HCEC 1CT (cell line): ENCODE measurements around the gene EHD4.

Source experiments
- DNase-seq: peaks from one replicate; pipeline ENCODE4 v3.0.0-alpha.2; 2017

The EHD4 gene

DNA sequence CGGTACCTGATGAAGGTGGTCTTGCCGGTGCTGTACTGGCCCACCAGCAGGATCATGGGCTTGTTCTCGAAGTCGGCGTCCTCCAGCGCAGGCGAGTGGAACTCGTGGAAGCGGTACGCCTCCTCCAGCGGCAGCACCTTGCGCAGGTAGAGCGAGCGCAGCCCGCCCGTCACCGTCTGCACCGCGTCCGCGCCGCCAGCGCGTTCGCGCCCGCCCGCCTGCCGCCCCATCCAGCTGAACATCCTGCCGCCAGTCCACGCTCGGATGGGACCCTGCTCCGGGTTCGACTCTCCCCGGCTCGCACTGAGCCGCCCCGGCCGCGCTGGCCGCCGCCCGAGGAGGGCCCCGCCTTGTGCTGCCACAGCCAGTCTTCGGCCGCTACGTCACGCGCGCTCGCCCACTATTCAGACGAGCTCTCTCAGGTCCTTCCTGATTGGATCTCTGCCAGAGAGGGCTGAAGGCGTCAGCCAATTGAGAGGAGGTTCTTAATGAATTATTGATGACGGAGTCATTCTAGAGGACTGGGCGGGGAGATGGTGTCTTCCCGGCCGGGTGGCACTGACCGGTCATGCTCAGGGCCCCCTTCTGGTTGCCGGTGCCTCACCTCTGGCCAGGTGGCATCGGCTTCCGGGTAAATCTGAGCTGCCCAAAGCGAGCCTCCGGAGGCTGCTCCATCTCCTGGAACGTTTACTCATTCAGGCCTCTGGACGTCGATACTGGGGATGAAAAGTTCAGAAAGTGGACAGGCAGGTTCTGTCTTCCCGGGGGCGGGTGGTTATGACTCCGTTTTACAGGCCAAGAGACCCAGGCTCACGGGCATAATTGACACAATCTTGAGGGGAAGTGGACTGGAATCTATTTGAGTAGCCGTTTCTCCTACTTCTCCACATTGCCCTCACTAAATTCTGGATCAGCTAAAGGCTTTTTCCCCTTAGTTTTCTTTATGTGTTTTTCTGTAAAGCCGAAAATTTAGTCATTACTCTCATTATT lies at the start of gene EHD4:
TSS of gene EHD4 (minus strand) at position 305 of the 990 bp plus-strand sequence. CDS start at position 242, 63 bp downstream.
- peak; percentile 98 for DNase-seq

DNA sequence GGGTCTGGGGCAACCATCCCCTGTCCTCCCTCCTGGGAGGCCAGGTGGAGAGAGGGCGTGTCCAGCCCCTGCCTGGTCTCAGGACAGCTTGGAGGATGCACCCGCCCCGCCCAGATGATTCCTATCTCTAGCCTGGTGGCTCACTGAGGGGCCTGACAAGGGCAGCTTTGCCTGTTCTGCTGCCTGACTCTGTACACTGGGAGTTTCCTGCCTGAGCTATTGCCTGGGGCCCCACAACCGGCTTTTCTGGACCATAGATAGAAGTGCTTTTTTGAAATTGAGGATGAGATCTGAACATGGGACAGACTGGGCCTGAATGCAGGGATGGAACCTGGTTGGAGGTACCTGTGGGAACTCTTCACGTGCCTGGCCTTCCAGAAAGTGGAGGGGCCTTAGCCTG lies 49.2 kb upstream of the EHD4 start:
- DNase-seq: no peak

DNA sequence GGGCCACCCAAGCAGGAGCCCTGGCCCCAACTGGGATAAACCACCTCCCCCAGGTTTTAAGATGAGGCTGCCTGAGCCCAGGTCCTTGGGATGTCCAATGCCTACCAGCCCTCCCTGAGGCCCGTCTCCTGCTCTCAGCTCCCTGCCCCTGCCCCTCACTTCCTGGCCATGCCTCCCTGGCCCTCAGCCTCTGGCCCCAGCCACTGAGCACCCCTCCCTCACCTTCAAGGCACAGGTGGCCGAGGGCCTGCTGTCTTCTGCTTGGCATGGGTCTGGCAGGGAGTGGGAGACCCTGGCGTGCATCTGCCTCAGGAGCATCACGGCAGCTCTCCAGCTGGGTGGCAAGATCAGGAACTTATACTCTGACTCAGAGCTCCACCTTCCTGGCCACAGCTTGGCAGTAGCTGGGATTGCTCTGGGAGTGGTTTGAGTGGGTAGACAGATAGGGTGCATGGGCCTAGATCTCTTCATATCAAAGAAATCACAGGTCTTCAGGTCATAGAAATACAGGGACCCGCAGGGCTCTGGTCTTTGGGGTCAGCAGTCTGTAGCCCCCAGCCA lies 48.4 kb upstream of the EHD4 start, which contains the start of gene PLA2G4E:
TSS of gene PLA2G4E (minus strand) at position 330 of the 561 bp plus-strand sequence. CDS start at position 318, 12 bp downstream.
- DNase-seq: no peak

DNA sequence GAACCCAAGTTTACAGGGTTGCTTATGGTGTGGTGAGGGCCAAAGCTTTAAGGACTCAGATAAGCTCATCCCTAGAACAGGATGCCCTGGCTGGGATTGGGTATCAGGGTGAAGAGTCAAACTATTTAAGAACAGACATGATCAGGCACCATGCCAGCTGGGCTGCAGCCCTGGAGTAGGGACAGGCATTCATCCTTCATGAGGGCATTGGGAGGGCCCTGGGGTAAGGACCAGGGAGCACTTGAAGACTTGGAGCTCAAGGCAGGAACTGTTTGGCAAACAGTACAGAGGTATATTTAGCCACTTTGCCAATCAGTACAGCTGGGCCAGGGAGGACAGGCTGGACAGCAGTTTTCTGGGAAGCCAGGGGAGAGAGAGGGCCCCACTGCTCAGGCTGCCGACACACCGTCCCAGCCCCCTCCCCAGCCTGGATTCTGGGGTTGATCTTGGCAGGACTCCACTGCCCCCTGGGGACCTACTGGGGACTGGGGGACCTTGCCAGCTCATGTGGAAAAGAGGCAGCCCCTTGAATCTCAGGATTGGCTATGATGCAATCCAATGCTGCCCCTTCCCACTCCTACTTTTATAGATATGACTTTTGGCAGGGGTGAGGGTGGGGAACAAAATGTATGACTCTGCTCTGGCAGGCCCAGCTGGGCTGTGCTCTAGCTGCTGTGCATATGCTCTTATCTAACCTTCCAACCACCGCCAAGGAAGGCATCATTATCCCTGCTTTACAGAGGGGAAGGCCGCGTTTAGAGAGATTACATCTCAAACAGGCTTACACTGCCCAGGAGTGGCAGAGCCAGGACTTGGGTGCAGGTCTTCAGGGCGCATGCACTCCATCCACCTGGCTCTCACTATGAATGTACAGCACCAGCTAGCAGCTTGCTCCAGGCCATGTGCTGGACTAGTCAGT lies 46.2 kb upstream of the EHD4 start:
- no peak for DNase-seq

DNA sequence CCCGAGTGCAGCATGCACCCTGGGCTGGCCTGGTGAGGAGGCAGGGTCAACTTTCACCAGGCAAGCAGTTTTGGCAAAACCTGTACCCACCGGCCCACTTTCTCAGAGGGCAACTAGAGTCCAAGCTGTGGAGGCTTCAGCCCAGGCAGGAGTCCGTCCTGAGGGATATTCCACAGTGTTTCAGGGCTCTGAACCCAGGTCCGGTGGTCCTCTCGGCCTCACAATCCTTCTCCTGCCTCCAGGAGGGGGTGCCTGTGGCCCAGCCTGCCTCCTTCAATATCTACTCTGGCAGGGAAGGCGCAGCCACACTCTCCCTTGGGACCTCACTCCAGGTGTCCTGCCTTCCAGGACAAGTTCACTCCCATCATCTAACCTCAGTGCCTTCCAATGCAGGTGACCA lies 44.6 kb upstream of the EHD4 start:
- DNase-seq: no peak

DNA sequence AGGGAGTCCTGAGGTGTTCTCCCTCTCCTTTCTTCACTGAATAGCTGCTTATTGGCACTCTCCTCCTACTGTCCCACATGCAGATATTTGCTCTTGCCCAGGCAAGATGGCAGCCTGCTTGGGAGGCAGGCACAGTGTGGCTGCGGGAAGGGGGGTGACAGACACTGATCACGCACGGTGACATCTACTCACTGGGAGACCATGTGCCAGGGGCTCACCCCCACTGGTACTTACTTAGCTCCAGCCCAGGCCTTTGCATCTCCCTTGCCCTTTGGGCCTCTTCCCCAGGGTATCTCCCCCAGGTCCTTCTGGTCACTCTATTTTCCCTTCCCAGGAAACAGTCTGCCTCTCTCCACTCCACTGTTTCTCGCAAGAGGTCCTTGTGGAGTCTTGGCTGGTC lies 42.0 kb upstream of the EHD4 start:
- DNase-seq: no peak

DNA sequence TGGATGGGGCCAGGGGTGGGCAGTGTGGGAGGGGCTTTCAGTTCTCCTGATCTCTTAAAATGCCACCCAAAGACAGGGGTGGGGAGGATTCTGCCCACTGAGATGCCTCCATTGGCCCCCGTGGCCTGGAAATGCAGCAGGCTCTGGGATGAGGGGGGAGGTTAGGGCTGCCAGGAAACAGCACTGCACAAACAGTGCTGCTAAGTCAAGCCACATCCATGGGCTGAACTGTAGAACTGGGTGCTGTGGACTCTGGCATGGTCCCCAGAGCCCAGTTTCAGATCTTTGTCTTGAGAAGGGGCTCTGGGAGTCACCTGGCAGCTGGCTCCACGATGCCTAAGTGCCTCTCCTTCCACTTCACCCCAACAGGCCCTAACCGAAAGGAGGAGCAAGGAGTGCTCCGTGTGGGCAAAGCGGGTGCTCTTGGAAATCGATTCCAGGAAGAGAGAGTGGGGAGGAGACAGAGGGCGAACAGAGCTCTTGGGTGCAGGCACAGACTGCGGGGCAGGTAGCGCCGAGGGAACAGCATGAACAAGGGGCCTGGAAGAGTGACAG lies 40.6 kb upstream of the EHD4 start:
- DNase-seq: no peak

DNA sequence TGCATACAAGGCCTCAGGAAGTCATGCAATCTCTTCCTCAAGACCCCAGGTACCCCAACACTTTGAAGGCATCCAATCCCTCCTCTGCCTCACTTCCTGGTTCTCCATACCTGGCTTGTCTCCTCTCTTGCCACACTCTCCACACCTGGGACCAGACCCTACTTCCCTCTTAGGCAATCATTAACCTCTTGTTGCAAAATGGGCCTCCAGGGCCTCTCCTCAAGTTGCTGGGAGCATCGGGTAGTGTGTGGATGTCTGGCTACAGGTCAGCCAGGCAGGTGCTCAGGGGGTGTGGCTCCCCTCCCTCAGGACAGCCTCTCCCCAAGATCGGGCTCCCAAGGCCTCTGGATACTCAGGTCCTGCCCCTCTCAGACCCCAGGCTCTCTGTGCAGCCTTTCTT lies 39.9 kb upstream of the EHD4 start:
- DNase-seq: no peak

DNA sequence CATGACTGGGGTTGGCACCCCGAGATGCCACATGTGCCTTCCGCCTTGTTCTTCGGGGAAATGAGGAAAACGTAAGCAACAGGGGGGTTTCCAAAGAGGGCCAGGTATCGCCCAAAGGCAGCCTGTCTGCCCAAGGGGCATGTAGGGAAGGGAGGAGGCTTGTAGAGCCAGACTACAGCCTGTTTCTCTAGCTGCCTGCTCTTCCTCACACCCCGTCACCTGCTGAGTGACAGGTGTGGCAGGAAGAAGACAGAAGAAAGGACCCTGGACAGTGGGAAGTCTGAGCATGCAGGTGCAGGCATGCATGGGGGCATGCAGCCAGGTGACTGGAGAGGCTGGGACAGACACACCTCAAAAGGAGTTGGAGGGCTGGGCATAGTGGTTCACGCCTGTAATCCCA lies 38.7 kb upstream of the EHD4 start:
- no peak for DNase-seq

DNA sequence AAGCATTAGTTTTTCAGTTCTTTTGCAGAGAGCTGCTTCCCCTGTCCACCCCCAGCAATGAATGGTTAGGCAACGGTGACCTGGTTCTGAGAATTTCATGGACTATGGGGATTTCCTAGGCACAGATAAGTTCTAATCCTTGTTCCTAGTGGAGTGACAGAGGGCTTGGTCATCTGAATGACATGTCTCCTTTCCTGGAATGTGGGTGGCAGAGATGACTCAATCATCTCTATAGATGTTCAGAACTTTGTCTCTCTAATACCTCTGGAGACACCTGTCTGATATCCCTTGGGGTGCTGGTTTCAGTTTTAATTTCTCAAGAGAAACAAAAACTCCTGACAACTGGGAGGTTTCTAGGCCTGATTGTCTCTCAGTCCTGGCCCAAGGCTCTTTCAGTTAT lies 38.1 kb upstream of the EHD4 start:
- DNase-seq: no peak

DNA sequence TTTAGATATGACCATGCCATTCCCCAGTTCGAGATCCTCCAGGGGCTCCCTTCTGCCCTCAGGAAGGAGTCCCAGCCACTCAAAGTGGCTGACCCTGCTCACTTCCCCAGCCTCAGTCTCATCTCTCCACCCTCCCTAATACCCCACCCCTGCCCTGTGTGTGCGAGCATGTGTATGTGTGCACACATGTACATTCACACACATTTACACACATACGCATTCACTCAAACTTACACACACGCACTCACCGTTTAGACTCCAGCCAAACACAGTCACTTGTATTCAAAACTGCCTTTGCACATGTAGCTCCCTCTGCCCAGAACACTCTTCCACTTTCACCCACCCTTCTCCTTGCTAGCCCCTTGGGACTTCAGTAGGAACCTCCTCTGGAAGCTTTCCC lies 37.1 kb upstream of the EHD4 start:
- DNase-seq: no peak

DNA sequence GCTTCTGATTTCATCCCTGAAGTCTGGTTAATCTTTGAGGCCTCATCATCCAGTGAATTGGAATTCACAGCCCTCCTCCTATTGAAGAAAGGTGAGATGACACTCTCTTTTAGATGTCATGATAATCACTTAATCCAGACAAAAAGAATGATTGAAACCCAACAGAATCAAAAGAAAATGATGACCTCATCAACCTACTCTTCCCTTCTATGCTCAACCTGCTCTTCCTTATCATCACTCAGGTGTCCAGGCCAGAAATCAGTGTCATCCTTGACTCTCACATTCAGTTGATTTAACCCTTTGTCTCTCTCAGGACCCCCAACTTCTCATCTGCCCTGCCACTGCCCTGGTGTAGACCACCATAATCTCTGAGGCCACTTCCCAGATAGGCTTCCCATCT lies 36.7 kb upstream of the EHD4 start:
- no peak for DNase-seq

DNA sequence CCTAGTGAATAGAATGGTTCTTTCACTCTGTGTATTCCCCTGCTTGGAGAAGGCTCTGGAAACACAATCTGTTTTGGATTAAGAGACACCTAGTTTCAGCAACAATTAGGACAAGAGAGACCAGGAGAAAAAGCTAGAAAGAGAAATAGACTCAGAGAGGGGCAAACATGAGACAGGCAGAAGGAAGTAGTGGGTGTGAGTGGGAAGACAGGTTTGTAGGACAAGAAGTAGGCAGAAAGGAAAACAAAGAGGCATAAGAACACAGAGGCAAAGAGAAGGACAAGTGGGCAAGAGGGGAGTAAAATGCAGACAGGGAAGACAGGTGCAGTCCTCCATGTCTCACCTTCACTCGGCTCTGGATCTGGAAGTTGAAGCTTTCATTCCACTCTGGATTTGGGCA lies 35.0 kb upstream of the EHD4 start:
- no peak for DNase-seq

DNA sequence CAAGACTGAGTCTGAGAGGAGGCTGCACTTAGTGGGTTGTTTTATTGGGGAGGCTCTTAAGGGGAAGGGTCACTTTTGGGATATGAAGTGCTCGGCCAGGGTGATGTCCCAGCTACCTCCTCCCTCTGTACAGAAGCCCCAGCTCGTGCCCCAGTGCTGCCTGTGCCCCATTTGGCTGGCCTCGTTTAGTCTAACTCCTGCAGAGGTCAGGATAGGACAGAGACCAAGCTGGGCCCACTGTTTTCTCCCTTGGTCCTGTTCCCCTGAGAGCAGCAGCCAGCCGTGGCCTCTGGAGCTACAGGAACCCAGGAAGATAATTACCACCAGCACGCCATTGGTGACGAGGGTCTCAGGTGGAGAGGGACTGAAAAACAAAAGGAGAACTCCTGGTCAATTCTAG lies 30.0 kb upstream of the EHD4 start:
- no peak for DNase-seq

DNA sequence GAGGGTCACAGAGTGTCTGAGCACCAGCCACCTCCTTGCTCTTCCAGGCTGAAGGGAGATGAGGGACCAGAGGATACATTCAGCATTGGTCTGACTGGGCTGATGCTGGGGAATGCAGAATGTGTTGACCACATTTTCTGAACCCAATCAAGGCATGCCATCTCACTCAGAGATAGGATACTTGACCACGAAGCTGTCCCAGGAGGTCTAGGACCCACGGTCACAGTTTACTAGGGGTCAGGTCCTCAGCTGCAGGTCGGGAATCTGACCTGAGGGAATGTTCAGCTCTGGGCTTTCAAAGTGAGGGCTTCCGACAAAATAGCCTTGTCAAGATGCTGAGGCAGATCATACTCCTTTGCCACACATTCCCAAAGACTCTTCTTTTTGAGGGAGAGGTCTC lies 28.9 kb upstream of the EHD4 start:
- DNase-seq: no peak

DNA sequence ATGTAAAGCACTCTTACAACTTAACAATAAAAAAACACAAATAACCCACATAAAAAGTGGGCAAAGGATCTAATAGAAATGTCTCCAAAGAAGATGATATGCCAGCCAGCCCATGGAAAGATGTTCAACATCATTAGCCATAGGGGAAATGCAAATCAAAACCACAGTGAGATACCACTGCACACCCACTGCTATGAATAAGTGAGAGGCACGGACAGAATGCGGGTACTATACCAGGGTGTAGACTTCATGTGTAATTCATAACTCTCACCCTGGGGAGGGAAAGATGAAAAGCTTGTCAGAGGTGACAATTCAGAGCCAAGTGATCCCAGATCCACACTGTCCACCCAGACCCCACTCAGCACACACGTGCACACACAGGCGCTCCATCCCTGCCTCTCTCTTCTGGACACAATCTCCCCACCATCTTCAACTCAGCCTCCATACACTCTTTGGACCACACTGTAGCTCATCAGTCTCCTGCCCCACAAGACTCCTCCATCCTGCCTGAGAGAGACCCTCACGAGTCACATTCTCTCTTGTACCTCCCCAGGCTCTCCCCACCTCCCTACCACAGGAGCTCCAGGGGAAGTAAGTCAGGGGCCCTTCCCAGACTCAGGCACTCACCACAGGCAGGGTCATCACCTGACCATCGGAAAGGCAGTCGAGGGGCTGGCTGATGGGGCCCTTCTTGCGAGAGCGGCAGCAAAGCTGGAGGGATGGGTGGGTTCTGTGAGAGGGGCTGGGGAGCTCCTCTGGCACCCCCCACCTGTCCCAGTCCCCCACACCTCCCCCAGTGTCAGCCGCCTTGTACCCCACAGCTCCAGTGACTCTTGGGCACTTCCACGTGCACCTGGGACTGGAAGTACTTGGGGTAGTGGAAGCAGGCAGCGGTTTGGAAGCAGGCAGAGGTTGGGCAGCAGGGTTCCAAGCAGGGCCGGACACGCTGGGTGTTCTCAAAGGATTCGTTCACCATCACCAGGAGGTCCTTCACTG lies 27.2 kb upstream of the EHD4 start:
- DNase-seq: no peak

DNA sequence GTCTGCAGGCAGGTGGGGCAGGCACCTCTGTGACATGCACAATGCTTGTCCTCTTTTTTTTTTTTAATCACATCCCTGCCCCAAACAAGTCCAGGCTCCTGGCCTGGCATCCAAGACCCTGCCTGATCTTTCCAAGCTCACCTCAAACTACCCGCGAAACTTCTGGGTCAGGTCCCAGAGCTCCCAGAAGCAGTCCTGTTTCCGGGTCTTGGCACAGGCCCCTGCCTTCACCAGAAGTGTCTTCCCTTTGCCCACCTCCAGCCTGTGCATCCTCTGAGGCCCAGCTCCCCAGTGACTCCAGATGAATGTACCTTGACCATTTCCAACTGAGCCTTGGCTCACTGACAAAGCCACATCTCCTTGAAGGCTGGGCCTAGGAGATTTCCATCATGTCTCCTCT lies 25.5 kb upstream of the EHD4 start:
- no peak for DNase-seq

DNA sequence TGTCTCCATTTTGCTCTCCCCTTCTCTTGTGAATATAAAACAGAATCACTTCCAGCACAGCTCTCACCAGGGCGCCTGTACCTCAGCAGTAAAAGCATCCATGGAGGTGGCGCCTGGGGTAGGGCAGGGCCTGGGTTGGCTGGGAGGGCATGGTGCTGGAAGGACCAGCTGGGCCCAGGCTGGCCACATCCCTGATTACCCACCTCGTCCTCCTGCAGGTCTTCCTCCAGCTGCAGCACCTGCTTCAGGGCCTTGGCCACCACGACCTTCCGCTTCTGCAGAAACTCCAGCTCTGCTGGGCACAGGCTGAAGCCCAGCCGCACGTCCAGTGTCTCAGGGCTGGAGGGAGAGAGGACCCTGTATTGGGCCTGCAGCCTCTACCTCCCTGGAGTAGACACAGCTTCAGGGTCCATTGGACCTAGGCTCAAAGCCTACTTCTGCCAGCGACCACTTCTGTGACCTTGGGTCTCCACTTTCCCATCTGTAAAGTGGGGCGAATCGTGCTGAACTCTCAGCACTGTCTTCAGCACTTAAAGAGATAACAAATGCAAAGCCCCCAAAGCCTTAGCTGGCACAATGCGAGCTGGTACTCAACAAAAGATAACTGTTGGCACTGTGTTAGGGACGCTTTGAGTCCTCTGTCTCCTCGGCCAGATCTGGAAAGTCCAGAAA lies 24.7 kb upstream of the EHD4 start:
- DNase-seq: no peak

DNA sequence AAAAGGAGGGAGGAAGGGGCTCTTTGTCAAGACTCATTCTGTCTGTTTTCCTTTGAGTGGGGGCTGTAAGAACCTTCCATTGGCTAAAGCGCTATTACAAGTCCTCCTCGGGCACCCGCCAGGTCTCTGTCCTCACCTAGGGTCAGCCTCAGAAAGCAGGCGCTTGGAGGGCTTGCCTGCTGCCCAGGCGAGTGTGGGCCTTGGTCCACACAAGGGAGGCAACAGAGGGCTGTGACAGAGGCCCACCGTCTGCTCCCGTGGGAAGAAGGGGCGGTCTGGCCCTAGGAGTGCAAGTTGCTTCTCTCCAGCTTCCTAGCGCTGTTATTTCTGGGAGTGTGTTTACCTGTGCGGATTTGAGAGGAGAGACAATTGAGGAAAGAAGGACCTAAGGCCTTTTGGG lies 24.0 kb upstream of the EHD4 start:
- no peak for DNase-seq

DNA sequence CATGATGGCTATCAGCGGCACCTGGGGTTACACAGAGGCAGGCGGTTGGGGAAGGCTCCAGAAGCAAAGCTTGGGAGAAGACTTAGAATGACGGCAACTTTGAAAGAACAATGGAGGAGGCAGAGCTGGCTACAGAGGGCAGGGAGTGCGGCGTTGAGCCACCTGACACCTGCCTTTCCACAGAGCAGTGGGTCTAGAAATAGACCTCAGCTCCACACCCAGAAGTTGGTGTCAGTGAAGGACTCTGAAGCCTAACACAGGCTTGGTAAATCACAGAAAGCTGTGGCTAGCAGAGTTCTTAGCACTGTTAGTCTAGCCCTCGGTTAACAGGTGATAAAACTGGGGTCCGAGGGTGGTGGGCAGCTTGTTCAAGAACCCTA lies 23.1 kb upstream of the EHD4 start:
- no peak for DNase-seq
